K562 (cell line): ENCODE results near the gene CST8. TPM values are rescaled to one million over a fixed set of nuclear protein-coding genes. Genes with fewer than 3 reads are reported as not detected.

ENCODE experiments used
- ATAC-seq: fragments of 200-7000 bp; cut with Tn5 transposase; 3 replicates; pipeline ENCODE4 v1.9.1; 2020; ENCODE audit warnings: moderate library complexity
- BruUV-seq: library from RNA; stranded (reverse); fragments of 400-500 nt; replicated peaks from 2 replicates; lab custom pipeline; 2021; lab: Mats Ljungman, UMichigan
- CTCF ChIA-PET: fragments of 300-600 bp; formaldehyde crosslinking; extraction: SDS; loops from one replicate; lab custom pipeline; 2021; ENCODE audit warnings: low intra/inter-chr PET ratio; lab: Yijun Ruan, JAX
- POLR2A ChIA-PET: fragments of 300-600, 350-650 bp; sonication (Branson Sonifier 250); formaldehyde crosslinking; extraction: SDS; loops from one replicate; lab custom pipeline; 2021; ENCODE audit warnings: antibody characterized with exemption, inconsistent platforms; lab: Yijun Ruan, JAX
- DNase-seq, 4 experiments: peaks; one replicate each; pipeline versions ENCODE4 v3.0.0 to v3.0.0-alpha.2; 2011 to 2018; ENCODE audit warnings: low spot score in 3 of 4, mixed read lengths in 3 of 4; ENCODE audit errors: extremely low read depth in 1 of 4
- FAIRE-seq: peaks from 2 replicates; lab custom pipeline; 2011; peaks lifted over from hg19 to GRCh38; lab: Jason Lieb, UNC
- H2AFZ ChIP-seq: 2 replicates; pipeline ENCODE4 v1.6.0; 2011; ENCODE audit warnings: low read depth, low read length, control low read depth, inconsistent platforms
- H3K27ac ChIP-seq: fragments of 200-600 bp; 3 replicates; pipeline ENCODE4 v1.8.0; 2011; ENCODE audit warnings: low read depth, mild to moderate bottlenecking, control low read depth, inconsistent platforms, low read length, moderate library complexity, mixed read lengths; ENCODE audit errors: extremely low read depth
- H3K27me3 ChIP-seq, 2 experiments: fragments of 300-600 bp in 1 of 2; 2 replicates in 1 of 2; 3 replicates in 1 of 2; pipeline versions ENCODE4 v1.6.0 to v1.8.0; 2011; ENCODE audit warnings: inconsistent platforms in 2 of 2, low read length in 2 of 2, mild to moderate bottlenecking in 1 of 2, mixed read lengths in 1 of 2, moderate library complexity in 1 of 2; ENCODE audit not compliant: control insufficient read depth in 2 of 2, insufficient read depth in 2 of 2
- H3K36me3 ChIP-seq: fragments of 300-600 bp; 3 replicates; pipeline ENCODE4 v1.8.0; 2011; ENCODE audit warnings: mild to moderate bottlenecking, low read length, inconsistent platforms; ENCODE audit not compliant: control insufficient read depth, insufficient read depth
- H3K4me1 ChIP-seq, 2 experiments: fragments of 200-600 bp in 1 of 2; replicated peaks in 1 of 2; 2 replicates in 1 of 2; 3 replicates in 1 of 2; pipeline versions ENCODE4 v1.5.1 to v1.8.0; 2011; ENCODE audit warnings: inconsistent platforms in 2 of 2, low read length in 2 of 2, mild to moderate bottlenecking in 1 of 2, mixed read lengths in 1 of 2, moderate library complexity in 1 of 2; ENCODE audit not compliant: control insufficient read depth in 2 of 2, insufficient read depth in 2 of 2
- H3K4me2 ChIP-seq: 2 replicates; pipeline ENCODE4 v1.6.1; 2011; ENCODE audit warnings: low read length, control low read depth, inconsistent platforms, mixed read lengths; ENCODE audit not compliant: insufficient read depth
- H3K4me3 ChIP-seq: fragments of 200-600 bp; sonication (generic), shearing (Covaris generic); 2 replicates; pipeline ENCODE4 v1.5.1; 2016; ENCODE audit warnings: control low read depth, inconsistent platforms
- H3K79me2 ChIP-seq: fragments of 200-600 bp; 3 replicates; pipeline ENCODE4 v1.8.0; 2011; ENCODE audit warnings: low read length, inconsistent platforms; ENCODE audit not compliant: control insufficient read depth, insufficient read depth
- H3K9ac ChIP-seq, 2 experiments: 2 replicates each; pipeline versions ENCODE4 v1.6.0 to v1.6.1; 2011; ENCODE audit warnings: low read depth in 2 of 2, low read length in 2 of 2, control low read depth in 1 of 2, inconsistent platforms in 1 of 2, mild to moderate bottlenecking in 1 of 2, mixed read lengths in 1 of 2; ENCODE audit not compliant: insufficient read depth in 1 of 2
- H3K9me1 ChIP-seq: one replicate; pipeline ENCODE4 v1.6.0; 2011; ENCODE audit warnings: inconsistent platforms, mild to moderate bottlenecking, low read length, moderate library complexity; ENCODE audit not compliant: control insufficient read depth, insufficient read depth
- H3K9me3 ChIP-seq: replicated peaks from 2 replicates; pipeline ENCODE4 v1.5.1; 2011; ENCODE audit warnings: low read depth, low read length, inconsistent platforms; ENCODE audit not compliant: control insufficient read depth, insufficient read depth
- H4K20me1 ChIP-seq: replicated peaks from 2 replicates; pipeline ENCODE4 v1.6.1; 2011; ENCODE audit warnings: low read length, inconsistent platforms, mixed read lengths; ENCODE audit not compliant: control insufficient read depth, insufficient read depth
- ADNP ChIP-seq: fragments of 200-800 bp; sonication (Bioruptor generic); IDR thresholded peaks from 2 replicates; pipeline ENCODE4 v1.6.1; 2016; ENCODE audit warnings: missing genetic modification characterization, missing compliant biosample characterization
- AFF4 ChIP-seq: sonication (generic); formaldehyde crosslinking; IDR thresholded peaks from 2 replicates; pipeline ENCODE4 v1.8.0; 2023; ENCODE audit warnings: mild to moderate bottlenecking, missing genetic modification reagents
- NFIC ChIP-seq: fragments of 450-650 bp; IDR thresholded peaks from 2 replicates; pipeline ENCODE4 v1.6.1; 2017; ENCODE audit warnings: mild to moderate bottlenecking, inconsistent platforms
- POLR2B ChIP-seq: fragments of 450-650 bp; IDR thresholded peaks from 2 replicates; pipeline ENCODE4 v1.6.1; 2018; ENCODE audit warnings: low read depth; ENCODE audit not compliant: partially characterized antibody
- PTBP1 ChIP-seq: fragments of 200-400 bp; formaldehyde crosslinking; IDR thresholded peaks from 2 replicates; pipeline ENCODE4 v1.6.1; 2017; ENCODE audit warnings: low read depth, low read length
- RCOR1 ChIP-seq, 2 experiments: IDR thresholded peaks; 2 replicates each; pipeline ENCODE4 v1.6.1; 2012; ENCODE audit warnings: low read depth in 2 of 2, low read length in 2 of 2, borderline replicate concordance in 1 of 2, improper control_type of control experiment in 1 of 2
- SOX6 ChIP-seq: fragments of 450-650 bp; IDR thresholded peaks from 2 replicates; pipeline ENCODE4 v1.6.1; 2014; ENCODE audit warnings: mild to moderate bottlenecking
- TCF7L2 ChIP-seq: fragments of 150-350 bp; IDR thresholded peaks from 2 replicates; pipeline ENCODE4 v1.6.1; 2016; ENCODE audit warnings: low read depth, mild to moderate bottlenecking, low read length, moderate library complexity
- USF1 ChIP-seq: sonication (generic); formaldehyde crosslinking; IDR thresholded peaks from 2 replicates; pipeline ENCODE4 v1.9.0; 2022; ENCODE audit warnings: mild to moderate bottlenecking, missing genetic modification reagents
- ZSCAN29 ChIP-seq: fragments of 450-650 bp; IDR thresholded peaks from 2 replicates; pipeline ENCODE4 v1.6.1; 2017
- WGBS: fragments of 100-300 bp; shearing (Covaris generic); methylation state at CpG from one replicate; pipeline ENCODE4 v1.1.6; 2016; ENCODE audit warnings: low coverage, mixed read lengths; ENCODE audit not compliant: insufficient coverage; ENCODE audit errors: missing lambda C conversion rate; 5-methylcytosine and 5-hydroxymethylcytosine counted together
- in situ Hi-C: fragments of 300-500 bp; cut with MboI; formaldehyde crosslinking; loops from 4 replicates; pipeline ENCODE4 v1.15.0; 2018; ENCODE audit warnings: inconsistent platforms, mixed read lengths
- intact Hi-C: fragments of 100-400 bp; cut with micrococcal nuclease; formaldehyde crosslinking; loops from 2 replicates; pipeline ENCODE4 v1.14.2; 2022
- polyA plus RNA-seq, 8 experiments: library from polyadenylated mRNA; depleted of rRNA in 4 of 8; stranded (reverse) in 5 of 8; unstranded in 3 of 8; fragments of >200 nt; fragmentation: Nextera tagmentation in 2 of 8; fragmentation: Illumina TruSeq in 1 of 8; extraction: Ambion mirVana in 2 of 8; extraction: Trizol in 1 of 8; gene quantifications; 2 replicates each; pipeline versions ENCODE4 v1.2.1 to v1.2.3, GENCODE V29; 2011 to 2014; ENCODE audit warnings: inconsistent platforms in 1 of 8, missing spikeins in 1 of 8
- total RNA-seq, 7 experiments: library from RNA; depleted of rRNA in 6 of 7; stranded (reverse); fragments of >200 nt in 6 of 7; fragmentation: Illumina TruSeq in 2 of 7; extraction: Trizol in 2 of 7; gene quantifications; 2 replicates each; pipeline versions ENCODE4 v1.2.1 to v1.2.3, GENCODE V29; 2011 to 2021; ENCODE audit warnings: low replicate concordance in 1 of 7
- TF ChIP-seq, protein P1 (sequence below): sonication (generic); formaldehyde crosslinking; IDR thresholded peaks from 2 replicates; pipeline ENCODE4 v1.8.1; 2023; ENCODE audit warnings: mild to moderate bottlenecking, missing genetic modification reagents
- TF ChIP-seq, protein P2 (sequence below): fragments of 250-450 bp; sonication (Bioruptor Pico); IDR thresholded peaks from 2 replicates; pipeline ENCODE4 v1.4.0; 2020; ENCODE audit warnings: mild to moderate bottlenecking, moderate library complexity

The CST8 gene
- total and polyA plus RNA-seq, 9 of the 15 experiments (the other 6 are each of a cell fraction or from before 2014, with no cell fraction given): not detected

- WGBS: 0% methylated on average over 1 of the region's 1 CpG
- ChIA-PET POLR2A (no interaction called here), CTCF (no interaction called here)
- H3K4me3 ChIP-seq: no peak overlapping the region
- H3K27me3 ChIP-seq: peaks cover 0 to 28% of the 10 kb centered on the region in 2 experiments; a peak in 2 of 5 replicates
- no peaks in the 10 kb centered on the region for H3K36me3 ChIP-seq
- H3K9me1 ChIP-seq: no peaks in the 10 kb centered on the region
- DNase-seq (no peak), FAIRE-seq (no peak), ATAC-seq (no peak)
- intact Hi-C loops (no loop called here), in situ Hi-C loops (no loop called here)
- no peak overlapping the region for H2AFZ ChIP-seq
- H3K4me1 ChIP-seq: no peaks in the 10 kb centered on the region
- TF ChIP-seq RCOR1 (IDR thresholded peaks at IDR 0.05; ENCODE audit: borderline replicate concordance in 1 of 2, low read depth in 2 of 2, low read length in 2 of 2): no peak
- TF ChIP-seq PTBP1: no peak
- TF ChIP-seq, protein P1, sequence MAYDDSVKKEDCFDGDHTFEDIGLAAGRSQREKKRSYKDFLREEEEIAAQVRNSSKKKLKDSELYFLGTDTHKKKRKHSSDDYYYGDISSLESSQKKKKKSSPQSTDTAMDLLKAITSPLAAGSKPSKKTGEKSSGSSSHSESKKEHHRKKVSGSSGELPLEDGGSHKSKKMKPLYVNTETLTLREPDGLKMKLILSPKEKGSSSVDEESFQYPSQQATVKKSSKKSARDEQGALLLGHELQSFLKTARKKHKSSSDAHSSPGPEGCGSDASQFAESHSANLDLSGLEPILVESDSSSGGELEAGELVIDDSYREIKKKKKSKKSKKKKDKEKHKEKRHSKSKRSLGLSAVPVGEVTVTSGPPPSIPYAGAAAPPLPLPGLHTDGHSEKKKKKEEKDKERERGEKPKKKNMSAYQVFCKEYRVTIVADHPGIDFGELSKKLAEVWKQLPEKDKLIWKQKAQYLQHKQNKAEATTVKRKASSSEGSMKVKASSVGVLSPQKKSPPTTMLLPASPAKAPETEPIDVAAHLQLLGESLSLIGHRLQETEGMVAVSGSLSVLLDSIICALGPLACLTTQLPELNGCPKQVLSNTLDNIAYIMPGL: no peak
- no peak for TF ChIP-seq TCF7L2
- no peak for TF ChIP-seq ADNP (tag)
- TF ChIP-seq USF1 (CRISPR knock-in tag): no peak
- TF ChIP-seq AFF4 (CRISPR knock-in tag): no peak
- TF ChIP-seq ZSCAN29: no peak
- TF ChIP-seq POLR2B: no peak
- TF ChIP-seq, protein P2, sequence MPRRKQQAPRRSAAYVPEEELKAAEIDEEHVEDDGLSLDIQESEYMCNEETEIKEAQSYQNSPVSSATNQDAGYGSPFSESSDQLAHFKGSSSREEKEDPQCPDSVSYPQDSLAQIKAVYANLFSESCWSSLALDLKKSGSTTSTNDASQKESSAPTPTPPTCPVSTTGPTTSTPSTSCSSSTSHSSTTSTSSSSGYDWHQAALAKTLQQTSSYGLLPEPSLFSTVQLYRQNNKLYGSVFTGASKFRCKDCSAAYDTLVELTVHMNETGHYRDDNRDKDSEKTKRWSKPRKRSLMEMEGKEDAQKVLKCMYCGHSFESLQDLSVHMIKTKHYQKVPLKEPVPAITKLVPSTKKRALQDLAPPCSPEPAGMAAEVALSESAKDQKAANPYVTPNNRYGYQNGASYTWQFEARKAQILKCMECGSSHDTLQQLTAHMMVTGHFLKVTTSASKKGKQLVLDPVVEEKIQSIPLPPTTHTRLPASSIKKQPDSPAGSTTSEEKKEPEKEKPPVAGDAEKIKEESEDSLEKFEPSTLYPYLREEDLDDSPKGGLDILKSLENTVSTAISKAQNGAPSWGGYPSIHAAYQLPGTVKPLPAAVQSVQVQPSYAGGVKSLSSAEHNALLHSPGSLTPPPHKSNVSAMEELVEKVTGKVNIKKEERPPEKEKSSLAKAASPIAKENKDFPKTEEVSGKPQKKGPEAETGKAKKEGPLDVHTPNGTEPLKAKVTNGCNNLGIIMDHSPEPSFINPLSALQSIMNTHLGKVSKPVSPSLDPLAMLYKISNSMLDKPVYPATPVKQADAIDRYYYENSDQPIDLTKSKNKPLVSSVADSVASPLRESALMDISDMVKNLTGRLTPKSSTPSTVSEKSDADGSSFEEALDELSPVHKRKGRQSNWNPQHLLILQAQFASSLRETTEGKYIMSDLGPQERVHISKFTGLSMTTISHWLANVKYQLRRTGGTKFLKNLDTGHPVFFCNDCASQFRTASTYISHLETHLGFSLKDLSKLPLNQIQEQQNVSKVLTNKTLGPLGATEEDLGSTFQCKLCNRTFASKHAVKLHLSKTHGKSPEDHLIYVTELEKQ (CRISPR knock-in tag): no peak
- TF ChIP-seq NFIC: no peak
- TF ChIP-seq SOX6: no peak
- H3K79me2 ChIP-seq: no peaks in the 10 kb centered on the region
- BruUV-seq: no TSS peak
- H3K27ac ChIP-seq: no peak overlapping the region
- no peaks in the 10 kb centered on the region for H3K9me3 ChIP-seq
- H3K4me2 ChIP-seq: no peak overlapping the region
- no peaks in the 10 kb centered on the region for H4K20me1 ChIP-seq
- no peak overlapping the region for H3K9ac ChIP-seq
These were observed 23.9 kb downstream of the CST8 start for GRCh38 chr20:23514848-23515247.
